Glomerular visceral epithelial cell (primary cell): ENCODE data around the gene TFDP1.

Experiments
- DNase-seq: peaks from one replicate; pipeline ENCODE4 v3.0.0-alpha.2; 2016; ENCODE audit errors: extremely low spot score

Gene TFDP1

DNA sequence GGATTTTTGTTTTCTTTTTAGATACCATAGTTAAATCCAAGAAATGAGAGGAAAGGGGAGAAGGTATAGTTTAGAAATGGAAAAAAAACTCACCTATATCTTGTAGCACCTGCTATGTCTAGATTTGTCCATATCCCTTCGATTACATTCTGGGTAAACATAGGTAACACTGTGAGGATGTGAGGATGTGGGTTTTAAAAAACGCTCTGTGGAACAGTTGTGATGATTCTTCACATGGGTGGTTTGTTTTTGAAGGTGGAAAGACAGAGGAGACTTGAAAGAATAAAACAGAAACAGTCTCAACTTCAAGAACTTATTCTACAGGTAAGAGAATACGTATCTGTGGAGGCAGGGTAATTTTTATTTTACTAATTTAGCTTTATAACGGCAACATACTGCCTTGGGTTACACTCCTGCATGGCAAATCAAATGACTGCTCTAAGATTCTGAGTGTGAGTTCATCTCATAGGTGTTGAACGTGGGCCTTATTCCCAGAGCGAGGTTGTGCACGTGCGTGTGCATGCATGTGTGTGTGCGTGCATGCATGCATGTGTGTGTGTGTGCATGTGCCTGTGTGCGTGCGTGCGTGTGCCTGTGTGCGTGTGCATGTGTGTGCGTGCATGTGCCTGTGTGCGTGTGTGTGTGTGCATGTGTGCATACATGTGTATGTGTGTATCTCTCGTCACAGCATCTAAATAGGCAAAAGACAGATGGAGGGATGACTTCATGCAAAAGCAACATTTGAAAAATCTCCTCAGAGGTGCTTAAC is 49.9 kb downstream of the TFDP1 start:
- no peak for DNase-seq

DNA sequence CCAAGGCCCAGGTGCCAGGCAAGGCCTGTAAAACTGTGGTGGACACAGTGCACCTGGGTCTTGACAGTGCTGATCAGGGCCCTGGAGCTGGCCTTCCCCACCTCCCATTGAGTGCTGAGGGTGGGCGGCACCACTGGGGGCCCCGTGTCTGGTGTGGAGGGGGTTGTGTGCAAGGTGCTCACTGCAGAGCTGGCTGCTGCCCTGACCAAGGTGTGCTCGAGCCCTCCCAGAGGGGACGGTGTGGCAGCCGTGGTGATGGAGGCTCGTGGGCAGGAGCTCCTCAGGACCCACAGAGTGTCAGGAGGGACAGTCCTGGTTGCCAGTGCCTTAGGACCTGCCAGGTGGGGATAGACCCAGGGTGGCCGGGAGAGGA is 50.5 kb downstream of the TFDP1 start:
- DNase-seq = no peak

DNA sequence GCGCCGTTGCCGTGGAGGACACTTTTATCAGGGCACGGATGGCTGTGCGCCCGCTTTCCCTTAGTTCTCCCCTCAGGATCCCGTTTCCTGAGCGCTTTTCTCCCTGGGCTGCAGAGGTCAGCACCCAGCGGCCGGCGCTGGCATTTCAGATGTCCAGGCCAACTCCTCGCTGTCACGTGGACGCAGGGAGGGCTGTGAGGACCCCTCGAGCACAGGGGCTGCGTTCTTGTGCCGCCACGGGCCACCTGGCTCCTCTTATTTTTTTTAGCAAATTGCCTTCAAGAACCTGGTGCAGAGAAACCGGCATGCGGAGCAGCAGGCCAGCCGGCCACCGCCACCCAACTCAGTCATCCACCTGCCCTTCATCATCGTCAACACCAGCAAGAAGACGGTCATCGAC is 51.2 kb downstream of the TFDP1 start:
- no peak for DNase-seq

DNA sequence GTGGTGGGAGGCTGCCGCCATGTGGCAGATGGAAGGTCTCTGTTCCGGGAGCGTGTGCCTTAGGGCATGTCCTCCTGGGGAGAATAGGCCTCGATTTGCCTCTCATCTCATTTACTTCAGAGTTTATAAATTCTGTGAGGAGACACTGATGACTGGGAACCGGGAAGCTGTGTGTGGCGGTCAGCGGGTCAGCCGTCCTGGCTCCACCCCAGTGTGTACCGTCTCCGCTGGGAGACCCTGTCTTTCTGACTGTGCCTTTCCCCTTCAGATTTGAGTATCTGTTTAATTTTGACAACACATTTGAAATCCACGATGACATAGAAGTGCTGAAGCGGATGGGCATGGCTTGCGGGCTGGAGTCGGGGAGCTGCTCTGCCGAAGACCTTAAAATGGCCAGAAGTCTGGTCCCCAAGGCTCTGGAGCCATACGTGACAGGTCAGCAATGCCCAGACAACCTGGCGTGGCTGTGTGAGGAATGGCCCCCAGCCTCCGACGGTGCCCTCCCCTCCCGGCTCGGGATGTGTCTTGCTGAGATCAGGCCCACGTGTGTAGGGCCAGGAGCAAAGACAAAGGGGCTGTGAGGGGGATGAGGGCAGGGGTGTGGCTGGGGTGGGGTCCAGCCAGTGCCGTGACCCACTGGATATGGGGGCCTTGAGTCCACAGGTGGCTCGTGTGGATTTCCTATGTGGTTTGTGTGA is 51.9 kb downstream of the TFDP1 start:
- DNase-seq = no peak

DNA sequence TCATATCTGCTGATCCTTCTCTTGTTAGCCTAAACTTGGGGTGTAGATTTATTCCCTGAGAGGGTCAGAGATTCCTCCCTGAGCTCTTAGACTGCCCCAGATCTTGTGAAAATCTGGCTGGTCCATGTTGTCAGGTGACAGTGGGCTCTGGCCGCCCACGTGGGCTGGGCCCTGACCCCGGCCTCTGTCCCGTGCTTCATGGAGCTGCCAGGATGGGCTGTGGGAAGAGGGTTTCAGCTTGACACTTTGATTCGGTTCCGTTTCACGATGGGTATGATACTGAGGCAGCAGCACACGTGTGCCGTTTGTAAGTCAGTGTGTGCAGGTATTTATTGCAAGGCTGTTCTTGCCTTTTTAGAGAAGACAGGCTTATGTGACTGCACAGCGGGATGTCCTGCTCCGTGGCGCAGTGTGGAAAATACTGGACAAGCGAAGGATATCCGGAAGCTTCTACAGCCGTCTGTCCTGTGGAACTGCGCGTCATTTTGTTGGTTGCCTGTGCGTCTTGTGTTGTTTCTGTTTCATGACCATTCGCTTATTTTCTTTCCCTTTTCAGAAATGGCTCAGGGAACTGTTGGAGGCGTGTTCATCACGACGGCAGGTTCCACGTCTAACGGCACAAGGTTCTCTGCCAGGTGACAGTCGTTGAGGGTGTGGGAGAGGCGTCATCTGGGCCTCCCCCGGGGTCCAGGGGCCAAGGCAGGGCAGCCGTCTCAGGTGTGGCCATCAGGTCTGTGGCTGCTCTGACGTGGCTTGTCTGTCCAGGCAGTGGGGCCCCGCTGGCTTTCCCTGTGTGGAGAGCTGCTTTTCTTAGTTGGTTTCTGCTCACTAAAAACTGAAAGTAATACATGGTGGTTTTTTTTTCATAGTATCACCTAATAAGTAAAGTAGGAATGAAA is 53.0 kb downstream of the TFDP1 start:
- DNase-seq = no peak

DNA sequence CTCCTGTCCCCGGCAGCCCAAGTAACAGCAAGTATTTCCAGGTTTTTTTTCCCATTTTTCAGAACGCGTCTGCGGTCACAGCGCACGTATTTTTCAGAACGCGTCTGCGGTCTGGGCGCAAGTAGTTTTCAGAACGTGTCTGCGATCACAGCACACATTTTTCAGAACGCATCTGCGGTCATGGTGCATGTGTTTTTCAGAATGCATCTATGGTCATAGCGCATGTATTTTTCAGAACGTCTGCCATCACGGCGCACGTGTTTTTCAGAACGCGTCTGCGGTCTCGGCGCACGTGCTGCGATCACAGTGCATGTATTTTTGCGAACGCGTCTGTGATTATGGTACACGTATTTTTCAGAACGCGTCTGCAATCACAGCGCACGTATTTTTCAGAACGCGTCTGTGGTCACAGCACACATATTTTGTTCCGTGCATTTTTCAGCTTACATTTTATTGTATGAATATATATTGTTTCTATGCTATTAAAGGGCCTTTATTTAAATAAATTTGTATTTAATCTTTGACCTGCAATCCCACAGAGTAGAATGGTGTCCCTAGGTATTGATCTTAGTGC is 53.7 kb downstream of the TFDP1 start:
- DNase-seq = no peak

DNA sequence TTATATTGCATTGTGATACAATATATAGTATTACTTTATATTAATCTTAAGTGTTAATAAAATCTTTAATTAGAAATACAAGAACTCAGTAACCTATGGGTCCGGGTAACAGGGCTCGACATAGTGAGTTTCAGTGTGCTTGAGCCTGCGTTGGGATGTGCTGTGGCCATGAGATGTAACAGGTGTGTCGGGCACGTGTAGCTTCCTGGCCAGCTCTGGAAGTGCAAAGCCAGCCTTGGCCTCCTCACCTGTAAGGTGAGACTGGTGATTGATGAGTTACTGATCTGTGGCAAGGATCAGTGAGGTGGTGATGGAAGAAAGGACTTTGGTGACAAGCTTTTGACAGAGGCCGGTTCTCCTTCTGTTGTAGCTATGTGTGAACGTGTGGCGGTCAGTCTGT is 54.3 kb downstream of the TFDP1 start:
- DNase-seq = no peak

DNA sequence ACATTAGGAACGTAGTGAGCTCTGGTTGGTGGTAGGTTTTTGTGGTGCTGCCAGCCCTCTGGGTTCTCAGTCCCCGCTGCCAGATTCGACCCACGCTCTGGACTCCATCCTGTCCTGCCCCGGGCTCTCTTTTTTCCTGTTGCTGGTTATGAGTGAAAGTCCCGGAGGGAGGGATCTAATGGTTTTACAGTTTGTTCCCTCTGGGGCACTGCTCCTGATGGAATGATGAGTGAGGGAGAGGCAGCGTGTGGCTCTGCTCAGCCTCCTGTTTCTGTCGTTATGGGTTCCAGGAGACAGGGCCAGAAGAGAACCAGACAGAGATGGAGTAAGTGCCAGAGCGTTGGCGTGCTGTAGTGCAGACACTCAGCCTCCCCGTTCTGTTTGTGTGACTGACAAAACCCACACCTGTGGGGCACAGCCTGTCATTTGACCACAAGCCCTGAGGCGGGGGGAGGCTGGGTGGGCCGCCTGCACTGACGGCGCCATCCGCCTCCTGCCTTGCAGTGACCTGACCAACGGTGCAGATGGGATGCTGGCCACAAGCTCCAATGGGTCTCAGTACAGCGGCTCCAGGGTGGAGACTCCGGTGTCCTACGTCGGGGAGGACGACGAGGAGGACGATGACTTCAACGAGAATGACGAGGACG is 55.2 kb downstream of the TFDP1 start:
- DNase-seq = no peak

DNA sequence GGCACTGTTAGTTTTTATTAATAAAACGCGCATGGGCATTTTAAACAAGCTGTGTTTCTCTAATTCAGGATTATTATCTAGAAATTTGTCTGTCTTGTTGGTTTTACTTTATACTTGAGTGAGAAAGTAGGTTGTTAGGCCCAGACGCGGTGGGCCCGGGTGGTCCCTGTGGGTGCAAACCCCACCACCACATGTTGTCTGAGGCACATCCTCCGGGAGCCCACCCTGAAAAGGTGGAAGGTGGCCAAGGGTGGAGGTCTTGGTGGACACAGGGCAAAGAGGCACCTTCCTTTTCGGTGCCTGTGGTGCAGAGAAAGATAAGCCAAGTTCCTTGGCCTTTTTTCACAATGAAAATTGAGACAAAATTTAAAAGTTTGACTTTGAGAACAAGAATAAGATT is 56.9 kb downstream of the TFDP1 start:
- no peak for DNase-seq

DNA sequence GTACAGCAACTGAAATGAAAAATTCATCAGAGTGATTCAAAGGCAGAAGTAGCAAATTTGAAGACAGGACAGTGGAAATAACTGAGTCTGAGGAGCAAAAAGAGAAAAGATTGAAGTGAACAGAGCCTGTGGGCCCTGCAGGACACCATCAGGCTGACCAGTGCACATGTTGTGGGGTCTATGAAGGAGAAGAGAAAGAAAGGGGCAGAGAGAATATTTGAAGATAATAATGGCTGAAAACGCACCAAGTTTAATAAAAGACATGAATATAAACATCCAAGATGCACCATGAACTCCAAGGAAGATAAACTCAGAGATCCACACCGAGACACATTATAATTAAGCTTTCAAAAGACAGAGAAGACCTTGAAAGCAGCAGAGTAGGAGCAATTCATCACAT is 58.0 kb downstream of the TFDP1 start:
- no peak for DNase-seq

DNA sequence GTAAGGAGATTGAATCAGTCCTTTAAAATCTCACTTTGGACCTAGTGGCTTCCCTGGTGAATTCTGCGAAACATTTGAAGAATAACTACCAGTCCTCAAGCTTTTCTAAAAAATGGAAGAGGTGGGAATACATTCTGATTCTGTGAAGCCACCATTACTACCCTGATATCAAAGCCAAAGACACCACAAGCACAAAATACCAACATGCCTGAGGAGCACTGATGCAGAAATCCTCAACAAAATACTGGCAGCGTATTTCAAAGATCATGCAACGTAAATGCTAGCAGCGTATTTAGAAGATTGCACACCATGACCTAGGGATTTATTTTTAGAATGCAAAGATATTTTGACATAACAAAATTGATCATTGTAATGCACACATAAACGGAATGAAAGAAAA is 59.0 kb downstream of the TFDP1 start:
- peak; percentile 75 for DNase-seq

DNA sequence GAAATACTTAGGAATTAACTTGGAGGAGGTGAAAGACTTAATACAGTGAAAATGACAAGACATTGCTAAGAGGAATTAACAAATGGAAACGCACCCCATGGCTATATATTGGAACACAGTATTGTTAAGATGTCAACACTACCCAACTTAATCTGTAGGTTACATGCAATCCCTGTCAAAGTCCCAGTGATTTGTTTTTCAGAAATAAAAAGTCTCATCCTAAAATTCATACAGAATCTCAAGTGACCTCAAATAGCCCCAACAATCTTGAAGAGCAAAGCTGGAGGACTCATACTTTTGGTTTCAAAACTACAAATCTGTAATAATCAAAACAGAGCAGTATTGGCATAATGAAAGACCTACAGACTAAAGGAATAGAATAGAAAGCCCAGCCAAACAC is 60.2 kb downstream of the TFDP1 start:
- no peak for DNase-seq

DNA sequence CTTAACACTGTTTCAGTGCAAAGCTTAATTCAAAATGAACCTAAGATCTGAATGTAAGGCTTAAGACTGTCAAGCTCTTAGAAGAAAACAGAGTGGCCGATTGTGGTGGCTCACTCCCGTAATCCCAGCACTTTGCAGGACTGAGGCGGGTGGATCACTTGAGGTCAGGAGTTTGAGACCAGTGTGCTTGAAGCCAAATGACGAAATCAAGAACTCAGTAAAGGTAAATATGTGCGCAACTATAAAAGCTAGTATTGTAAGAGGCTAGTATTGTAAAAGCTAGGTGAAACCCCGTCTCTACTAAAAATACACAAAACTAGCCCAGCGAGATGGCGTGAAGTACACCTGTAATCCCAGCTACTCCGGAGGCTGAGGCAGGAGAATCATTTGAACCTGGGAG is 60.8 kb downstream of the TFDP1 start:
- no peak for DNase-seq

DNA sequence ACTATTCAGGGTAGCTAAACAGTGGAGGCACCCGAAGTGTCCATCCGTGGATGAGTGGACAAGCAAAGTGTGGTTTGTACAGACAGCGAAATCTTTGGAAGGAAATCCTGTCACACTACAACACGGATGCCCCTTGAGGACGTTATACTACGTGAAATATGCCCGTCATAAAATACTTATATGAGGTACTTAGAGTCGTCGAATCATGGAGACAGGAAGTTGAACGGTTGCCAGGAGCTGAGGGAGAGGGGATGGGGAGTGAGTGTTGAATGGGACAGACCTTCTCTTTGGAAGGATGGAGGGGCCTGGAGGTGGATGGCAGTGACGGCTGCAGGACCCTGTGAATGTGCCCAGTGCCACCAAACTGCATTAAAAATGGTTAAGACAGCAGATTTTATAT is 61.8 kb downstream of the TFDP1 start:
- DNase-seq = no peak

DNA sequence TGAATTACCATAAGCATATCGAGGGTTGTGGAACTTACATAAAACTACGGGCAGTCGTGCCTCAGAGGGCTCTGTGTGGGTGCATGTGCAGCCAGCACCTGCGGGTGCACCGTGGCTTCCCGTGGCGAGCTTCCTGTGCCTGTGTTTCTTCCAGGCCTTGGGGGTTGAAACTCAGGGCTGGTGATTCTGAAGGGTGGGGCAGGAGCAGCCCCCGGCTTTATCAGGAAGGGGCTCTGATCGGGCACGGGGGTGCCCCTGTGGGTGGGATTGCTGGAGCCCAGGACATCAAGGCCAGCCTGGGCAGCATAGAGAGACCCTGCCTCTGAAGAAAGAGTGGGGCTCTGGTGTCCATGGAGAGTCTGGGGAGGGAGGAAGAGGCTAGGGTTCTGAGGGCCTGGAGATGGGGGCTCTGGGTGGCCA is 62.4 kb downstream of the TFDP1 start:
- no peak for DNase-seq

DNA sequence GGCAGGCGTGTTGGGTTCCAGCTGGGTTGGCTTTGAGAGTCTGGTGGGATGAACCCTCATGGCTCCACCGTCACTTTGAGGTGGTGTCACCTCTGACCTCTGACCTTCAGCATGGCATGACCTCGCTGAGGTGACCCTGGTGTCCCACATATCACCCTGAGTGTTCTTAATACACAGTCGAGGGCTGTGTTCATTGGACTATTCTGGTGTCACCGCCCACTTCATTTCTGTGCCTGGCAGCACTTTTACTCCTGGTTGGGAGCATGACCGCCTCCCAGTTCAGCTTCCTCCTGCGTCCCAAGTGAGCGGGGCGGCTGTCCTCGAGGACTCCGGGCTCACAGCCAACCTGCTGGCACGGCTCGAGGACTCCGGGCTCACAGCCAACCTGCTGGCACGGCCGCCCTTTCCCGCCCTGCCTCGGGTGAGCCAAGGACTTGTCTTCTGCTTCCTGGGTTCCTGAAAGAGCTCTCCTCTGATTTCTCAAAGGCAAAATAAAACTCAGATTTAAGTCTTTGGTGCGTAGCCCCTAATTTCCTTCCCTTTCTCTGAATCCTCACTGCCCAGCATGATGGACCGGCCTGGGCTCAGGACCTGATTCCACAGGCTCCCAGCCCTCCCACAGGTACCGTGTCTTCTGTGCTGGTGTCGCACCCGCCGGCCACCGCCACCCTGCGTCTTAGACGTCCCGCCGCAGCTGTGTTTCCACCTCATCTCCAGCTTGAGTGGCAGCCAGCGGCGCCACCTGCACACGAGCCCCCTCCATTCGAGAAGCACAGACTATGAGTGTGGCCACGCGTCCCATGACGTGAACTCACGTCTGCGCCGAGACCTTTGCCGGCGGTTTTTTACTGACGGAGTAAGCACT is 63.0 kb downstream of the TFDP1 start:
- DNase-seq = peak; percentile 88

DNA sequence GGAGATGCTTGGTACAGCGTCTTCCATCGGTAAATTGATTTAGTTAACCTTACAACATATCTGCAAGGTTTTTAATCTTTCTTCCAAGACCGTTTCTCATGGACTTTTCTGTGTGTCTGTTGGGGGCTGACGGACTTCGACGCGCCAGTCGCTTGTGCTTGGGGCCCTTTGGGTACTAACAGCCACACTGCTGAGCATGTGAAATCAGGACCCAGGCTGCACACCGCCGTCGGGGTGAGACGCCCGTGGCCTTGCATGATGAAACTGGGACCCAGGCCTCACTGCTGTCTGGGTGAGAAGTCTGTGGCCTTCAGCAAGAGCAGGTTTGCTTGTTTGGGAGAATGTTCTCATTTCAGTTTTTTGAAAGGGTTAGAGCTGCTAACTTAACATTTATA is 63.7 kb downstream of the TFDP1 start:
- no peak for DNase-seq

DNA sequence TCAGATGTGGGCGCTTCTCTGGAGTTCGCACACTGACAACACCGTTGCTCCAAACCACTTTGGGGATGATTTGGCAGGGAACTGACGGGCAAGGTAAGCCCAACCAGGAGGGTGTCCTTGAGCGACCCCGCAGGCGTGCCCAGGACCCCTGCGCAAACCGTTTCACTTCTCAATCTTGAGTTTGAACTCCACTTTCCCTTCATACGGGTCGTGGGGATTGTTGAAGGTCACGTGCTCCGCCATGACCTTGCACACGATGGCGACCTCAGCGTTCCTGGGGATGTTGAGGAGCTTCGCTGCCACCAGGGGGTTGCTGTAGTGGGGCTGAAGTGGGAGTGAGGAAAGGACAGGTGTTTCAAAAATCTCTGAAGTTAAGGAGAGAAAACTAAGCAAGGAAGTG is 64.7 kb downstream of the TFDP1 start:
- no peak for DNase-seq

DNA sequence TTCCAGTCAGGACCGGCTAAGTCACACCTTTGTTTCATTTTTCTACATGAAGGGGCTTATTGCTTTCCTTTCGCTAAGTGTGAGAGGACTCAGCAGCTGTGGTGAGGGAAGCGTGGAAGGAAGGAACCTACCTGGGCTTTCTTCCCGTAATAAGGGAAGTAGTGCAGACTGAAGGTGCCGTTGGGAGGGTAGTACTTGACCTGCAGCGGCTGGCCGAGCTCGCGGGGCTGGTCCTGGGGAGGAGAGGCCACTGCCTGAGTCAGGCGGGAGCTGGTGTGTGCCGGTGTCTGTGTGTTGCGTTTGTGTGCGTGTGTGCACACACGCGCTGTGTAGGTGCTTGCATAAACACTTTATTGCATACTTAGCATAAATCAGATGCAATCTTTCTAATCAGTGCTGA is 65.7 kb downstream of the TFDP1 start:
- DNase-seq = no peak

DNA sequence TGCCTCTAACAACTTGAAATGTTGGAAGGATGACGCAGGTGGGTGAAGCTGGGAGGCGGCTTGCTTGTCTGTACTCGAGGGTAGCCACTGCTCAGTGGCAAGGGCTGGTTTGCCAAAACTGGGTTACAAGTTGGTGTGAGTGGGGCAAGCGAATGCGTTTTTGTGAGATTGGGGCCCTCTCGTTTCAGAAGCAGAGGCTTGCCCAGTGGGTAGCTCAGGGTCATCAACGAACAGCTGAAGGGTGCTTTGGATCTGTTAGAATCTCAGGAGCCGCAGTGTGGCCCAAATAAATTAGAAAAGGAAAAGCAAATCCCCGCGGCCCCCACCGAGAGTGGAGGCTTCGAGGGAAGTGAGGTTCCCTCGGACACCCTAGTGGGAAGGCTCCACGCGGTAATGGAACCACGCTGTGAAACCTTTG is 66.2 kb downstream of the TFDP1 start:
- DNase-seq = no peak
